Activated naive CD4-positive, alpha-beta T cell (primary cell): ENCODE measurements around the gene SAXO2.
"Not testable (repeated sequence)": the region's sequence is repeated elsewhere in the genome, so short reads cannot be mapped to it uniquely, and the experiment has no call there.

Source experiments
- DNase-seq, 4 experiments: peaks; one replicate each; lab custom pipeline; 2025; lab: John Stamatoyannopoulos, UW

SAXO2 gene, protein sequence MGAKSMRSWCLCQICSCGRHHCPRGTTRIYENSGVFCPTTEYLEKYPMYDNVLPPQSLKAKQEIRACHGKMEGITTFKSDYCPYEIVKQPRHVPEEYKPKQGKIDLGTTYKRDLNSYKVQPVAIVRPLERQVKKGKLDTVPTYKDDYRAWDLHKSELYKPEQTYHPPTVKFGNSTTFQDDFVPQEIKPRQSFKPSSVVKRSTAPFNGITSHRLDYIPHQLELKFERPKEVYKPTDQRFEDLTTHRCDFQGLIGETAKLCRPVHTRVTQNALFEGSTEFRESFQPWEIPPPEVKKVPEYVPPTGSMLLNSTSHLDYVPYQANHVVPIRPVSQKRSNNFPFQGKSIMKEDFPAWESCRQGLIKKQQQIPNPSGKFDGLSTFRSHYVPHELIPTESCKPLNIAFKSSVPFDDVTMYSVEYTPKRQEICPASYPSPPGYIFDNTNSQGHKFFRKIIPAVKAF

GRCh38 chr15:82262422-82263026, at the start of gene SAXO2, which contains the start of gene EFL1:
TSS of gene SAXO2 (plus strand) at chr15:82262818. CDS start at chr15:82262880, 62 bp downstream.
TSS of gene EFL1 (minus strand) at chr15:82262734. CDS start at chr15:82261778, 956 bp downstream.
- peak; percentile 56 to 74 (median 65) for DNase-seq

GRCh38 chr15:82216092-82216491, 46.5 kb upstream of the SAXO2 start:
- DNase-seq: not testable (repeated sequence)

DNA sequence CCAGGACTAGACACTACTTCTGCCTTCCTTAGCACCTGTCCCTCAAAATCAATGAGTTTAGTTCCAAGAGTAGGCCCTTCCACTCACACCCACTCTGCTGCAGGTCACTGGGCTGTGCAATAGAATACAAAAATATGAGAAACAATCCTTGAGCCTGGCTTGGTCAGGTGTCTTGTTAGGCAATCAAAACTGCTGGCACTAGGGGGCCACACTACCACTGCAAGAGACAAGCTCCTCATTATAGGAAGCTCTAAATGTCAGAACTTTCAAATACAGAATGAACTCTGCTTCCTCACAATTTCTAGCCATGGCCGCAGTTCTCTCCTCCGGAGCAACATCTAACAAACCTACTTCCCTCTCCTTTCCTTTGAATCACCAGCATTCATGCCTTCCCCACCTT, 41.1 kb upstream of the SAXO2 start:
- DNase-seq: peak in 1 of 4 experiments; percentile 3

DNA sequence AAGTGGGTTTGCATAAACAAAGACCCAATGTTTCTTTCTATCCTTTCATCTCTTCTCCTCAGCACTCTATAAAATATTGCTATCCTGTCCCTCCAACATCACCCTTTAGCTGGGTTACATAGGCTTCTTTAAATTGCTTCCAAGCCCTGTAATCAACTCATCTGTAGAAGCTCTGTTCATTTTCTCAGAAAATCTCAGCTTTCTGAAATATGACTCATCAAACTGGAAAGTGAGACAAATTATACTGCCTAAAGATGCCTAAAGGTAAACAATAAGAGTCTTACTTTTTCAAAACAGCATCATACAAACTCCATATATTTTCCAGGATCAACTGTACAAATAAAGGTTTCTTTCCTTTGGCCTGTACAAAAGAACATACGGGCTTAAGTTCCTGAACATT, 33.9 kb upstream of the SAXO2 start:
- DNase-seq: no peak

- no peak for DNase-seq
These were observed 31.4 kb upstream of the SAXO2 start for GRCh38 chr15:82231233-82231632.

DNA sequence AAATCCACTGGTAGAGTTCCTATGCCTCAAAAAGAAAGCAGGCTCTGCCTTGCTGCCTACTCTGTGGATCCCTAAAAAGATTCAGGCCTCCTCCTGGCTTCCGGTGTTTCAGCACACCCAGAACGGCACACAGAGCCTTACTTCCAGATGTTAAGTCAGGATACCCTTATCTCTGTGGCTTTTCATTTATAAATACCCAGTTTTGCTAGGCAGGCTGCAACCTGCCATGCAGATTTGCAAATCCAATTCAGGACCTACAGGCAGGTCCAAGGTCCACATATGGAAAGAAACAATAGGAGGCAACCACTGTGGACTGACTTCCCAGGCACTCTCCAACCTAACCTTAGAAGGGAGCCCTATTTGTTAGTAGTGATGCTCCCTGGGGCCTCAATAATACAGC, 30.8 kb upstream of the SAXO2 start:
- no peak for DNase-seq

DNA sequence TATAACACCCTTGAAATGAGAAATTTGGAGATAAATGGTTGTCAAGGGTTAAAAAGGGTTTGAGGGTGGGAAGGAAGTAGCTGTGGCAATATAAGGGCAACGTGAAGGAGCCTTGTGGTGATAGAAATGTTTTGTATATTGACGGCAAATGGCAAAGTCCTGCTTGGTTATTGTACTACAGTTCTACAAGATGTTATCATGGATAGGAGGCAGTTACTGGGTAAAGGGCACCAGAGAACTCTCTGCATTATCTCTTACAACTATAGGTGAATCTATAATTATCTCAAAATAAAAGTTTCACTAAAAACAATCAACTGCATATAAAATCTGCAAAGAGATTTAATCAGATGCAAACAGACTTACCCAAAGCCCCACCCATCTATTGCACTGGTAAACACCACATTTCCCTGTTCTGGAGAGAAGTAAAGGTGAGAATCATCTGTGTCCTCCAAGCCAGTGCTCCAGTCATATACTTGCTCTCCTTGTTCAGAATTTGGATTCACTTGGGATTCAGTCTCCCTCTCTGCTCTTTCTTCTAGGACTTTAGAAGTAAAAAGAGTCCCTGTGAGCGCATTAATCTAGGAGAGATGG, 24.6 kb upstream of the SAXO2 start:
- not testable (repeated sequence) for DNase-seq

DNA sequence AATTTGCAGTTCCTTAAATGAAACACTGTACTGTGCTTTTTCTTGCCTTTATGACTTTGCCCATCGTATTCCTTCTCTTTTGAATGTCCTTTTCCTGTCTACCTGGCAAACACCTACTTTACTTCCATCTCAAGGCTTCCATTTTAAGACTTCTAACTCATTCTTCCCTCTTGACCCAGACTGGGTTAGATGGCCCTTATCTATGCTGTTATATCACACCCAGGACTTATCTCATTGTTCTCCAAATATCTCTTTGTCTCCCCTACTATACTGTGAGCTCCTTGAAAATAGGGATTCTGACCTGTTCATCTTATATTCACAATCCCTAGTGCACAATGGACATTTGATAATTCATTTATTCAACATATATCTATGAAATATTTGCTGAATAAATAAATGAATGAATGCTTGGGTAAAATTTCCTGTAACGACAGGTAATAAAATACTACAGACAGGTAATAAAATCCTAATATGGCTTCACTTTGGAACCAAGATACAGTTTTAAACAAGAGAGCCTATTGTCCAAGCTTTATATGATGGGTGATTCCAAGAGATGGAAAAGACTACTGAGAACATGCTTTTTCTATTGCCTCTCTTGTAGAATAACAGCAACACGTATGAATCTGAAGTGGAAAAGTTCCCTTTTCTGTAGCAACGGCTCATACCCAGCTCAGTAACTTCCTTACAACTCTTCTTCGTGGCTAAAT, 22.8 kb upstream of the SAXO2 start:
- DNase-seq: no peak

GRCh38 chr15:82241836-82242499, 20.6 kb upstream of the SAXO2 start:
- DNase-seq: not testable (repeated sequence)

DNA sequence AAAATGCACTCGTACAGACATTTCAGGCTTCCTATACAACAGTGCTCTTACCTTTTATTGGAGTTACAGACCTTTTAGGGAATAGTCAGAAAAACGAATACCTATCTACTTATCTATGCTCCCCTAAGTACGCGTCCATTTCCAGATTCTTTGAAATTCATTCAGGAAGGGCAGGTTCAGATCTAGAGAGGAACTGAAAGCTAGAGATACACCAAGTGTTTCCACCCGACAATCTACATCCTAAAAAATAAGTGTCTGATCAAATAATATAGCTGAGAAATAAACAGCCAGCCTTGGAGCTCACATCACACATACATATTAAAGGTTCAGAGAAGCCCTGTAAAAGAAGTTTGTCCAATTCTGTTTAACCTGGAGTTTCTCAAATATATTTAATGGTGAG, 19.0 kb upstream of the SAXO2 start:
- DNase-seq: not testable (repeated sequence)

DNA sequence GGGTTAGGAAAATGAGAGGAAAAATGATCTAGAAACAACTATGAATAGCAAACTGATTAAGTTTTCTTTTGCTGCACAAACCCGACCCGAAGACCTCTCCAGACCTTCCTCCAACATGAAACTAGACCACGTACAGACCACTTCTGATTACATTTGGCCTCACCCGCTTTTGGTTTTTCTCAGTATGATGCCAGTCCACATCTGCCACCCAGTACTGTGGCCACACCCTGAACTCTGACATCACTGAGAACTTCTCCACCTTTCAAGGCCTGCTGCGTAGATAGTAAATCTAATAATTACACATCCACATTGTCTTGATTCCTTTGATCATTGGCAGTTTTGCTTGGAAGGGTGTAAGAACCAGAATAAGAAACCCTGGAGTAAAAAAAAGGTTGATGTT, 16.7 kb upstream of the SAXO2 start:
- not testable (repeated sequence) for DNase-seq

DNA sequence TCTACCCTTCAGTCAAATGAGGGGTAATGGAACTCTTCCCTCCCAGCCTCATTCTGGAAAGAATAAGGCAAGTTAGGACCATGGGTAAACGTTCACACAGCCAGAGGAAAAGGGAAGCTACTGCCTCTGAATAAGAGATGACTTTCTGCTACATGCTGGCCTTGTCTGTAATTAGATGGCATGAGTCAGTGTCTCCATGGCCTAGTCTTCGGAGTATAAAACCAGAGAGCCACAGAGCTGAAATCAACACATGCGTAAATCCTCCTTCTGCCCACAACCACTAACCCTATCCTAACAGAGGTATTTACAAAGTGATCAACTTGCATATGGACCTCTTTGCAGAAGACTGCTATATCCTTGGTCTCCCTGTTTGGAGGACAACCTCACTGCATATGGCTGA, 14.4 kb upstream of the SAXO2 start:
- DNase-seq: not testable (repeated sequence)

DNA sequence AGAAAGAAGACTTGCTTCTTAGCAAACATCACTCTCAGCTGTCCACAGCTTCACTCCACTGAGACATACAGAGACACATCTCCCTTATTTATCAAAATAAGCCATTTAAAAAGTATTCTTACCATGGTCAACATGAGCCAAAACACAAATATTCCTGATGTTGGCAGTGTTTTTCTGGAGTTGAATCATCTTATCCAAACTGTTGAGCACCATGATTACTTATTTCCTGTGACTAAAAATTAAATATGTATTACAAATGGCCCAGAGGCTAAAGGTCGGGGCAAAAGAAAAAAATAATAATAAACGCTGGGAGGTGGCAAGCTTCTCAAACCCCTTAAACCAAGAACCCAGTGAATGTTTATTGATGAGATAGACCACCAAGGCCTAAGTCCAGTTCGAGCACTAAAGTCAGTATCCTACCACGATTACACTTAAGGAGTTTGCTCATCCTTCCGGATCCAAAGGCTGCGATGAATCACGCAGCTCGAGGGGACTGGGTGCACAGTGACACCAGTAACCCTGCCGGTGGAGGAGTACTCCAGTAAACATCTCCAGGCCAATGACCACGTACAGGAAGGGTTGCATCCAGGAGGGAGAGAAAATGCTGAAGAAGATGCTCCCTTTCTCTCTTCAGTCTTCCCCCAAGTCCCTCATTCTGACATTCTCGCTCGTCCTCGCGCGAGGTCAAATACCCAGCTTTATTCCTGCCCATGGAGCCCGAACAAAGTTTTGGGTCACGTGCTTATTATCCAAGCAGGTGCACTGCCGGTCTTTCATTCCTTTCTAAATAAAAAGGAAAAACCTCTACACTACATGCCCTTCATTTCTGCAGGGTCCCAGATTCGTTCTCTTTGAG, 824 bp upstream of the SAXO2 start:
- not testable (repeated sequence) for DNase-seq

GRCh38 chr15:82263350-82263749, 732 bp downstream of the SAXO2 start:
- no peak for DNase-seq

GRCh38 chr15:82267137-82267536, 4.5 kb downstream of the SAXO2 start:
- not testable (repeated sequence) for DNase-seq

DNA sequence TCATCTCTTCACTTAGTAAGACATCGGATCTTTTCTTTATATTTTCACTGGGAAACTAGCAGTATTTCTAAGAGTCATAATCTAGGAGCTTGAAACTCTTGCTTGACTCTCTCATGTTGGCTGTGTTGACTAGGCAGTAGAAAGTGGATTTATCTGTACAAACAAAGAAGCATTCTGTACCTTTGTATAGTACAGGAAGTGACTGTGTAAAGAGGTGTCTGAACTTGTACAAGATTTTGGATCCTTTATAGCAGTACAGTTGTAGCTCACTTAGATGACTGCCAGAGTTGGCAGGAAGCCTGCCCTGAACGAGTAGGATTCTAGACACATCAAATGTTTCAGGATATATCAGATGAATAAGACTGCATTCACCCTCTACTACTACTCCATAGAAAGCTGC, 5.8 kb downstream of the SAXO2 start:
- DNase-seq: not testable (repeated sequence)

DNA sequence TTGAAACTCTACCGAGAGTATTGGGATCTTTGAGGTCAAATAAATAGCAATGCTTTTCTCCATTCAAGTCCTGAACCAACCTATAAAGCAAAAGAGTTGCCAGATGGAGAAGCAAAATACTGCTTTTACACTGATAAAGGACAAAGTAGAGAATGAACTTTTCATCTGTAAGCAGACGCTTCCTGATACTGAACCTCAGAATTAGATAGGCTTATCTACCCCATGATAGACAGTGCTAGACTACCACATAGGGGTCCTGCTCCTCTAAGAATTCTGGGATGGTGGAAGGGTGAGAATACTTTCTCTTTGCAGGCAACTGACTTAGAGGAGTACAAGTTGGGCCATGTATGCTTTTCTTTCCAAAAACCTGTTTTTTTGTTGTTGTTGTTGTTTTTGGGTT, 9.5 kb downstream of the SAXO2 start:
- DNase-seq: no peak

GRCh38 chr15:82275410-82275809, 12.8 kb downstream of the SAXO2 start:
- DNase-seq: no peak

DNA sequence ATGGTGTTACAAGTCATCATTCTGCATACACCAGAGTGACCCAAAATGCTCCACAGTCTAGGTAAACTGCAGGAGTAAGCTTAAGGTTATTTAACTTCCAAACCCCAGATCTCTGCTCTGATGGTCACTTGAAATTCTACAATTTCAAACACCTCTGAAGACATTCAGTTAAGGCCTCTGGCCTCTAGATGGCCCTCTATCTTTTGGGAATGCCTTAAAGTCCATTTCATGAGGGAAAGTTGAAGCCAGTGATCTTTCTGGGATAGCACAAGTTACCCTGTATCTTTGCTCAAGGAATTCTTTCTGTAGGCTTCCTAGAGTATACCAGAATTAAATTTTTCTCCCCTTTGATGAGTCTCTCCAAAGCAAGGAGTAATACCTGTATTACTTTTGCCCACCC, 18.7 kb downstream of the SAXO2 start:
- DNase-seq: not testable (repeated sequence)

GRCh38 chr15:82282386-82282785, 19.8 kb downstream of the SAXO2 start:
- DNase-seq: not testable (repeated sequence)

- DNase-seq: not testable (repeated sequence)
These were observed 21.8 kb downstream of the SAXO2 start for GRCh38 chr15:82284381-82284780.
